Measurements from ENCODE around the gene ENHO.

ENHO gene

DNA sequence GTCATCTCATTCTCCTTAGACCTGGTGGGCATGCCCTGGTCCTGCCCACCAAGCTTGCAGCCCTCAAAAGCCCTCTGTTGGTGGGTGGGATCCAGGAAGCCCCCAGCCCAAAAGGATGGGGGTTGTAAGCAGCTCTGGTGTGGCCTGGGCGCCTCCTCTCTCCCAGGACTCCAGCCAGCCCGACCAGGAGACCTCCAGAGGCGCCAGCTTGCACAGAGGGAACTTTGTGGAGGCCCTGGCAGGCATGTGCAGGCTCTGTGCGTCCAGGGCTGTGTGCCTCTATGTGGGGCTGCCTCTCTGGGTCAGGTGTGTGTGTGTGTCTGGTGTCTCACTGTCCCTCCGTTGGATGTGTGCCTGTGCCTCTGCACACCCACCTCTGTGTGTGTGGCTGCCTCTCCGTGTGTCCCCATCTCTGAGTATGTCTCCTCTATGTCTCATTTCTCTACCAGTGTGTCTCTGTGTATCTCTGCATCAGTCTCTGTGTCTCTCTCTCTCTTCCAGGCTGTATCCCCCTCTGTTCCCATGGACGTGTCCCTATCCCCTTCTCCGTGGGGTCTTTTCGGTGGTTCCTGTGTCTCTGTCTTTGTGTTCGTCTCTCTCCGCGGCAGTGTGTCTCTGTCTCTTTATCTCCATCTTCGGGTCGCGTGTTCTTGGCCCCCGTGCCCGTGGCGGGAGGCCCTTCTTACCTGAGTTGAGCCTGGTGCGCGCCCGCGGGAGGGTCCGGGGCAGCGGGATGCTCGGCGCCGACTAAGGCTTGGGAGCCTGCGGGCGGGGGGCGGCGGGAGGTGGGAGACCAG, 501 bp downstream of the ENHO start:
- DNase-seq = no peak

- no peak for DNase-seq
Measured at GRCh38 chr9:34521406-34522045, 1.3 kb downstream of the ENHO start.

DNA sequence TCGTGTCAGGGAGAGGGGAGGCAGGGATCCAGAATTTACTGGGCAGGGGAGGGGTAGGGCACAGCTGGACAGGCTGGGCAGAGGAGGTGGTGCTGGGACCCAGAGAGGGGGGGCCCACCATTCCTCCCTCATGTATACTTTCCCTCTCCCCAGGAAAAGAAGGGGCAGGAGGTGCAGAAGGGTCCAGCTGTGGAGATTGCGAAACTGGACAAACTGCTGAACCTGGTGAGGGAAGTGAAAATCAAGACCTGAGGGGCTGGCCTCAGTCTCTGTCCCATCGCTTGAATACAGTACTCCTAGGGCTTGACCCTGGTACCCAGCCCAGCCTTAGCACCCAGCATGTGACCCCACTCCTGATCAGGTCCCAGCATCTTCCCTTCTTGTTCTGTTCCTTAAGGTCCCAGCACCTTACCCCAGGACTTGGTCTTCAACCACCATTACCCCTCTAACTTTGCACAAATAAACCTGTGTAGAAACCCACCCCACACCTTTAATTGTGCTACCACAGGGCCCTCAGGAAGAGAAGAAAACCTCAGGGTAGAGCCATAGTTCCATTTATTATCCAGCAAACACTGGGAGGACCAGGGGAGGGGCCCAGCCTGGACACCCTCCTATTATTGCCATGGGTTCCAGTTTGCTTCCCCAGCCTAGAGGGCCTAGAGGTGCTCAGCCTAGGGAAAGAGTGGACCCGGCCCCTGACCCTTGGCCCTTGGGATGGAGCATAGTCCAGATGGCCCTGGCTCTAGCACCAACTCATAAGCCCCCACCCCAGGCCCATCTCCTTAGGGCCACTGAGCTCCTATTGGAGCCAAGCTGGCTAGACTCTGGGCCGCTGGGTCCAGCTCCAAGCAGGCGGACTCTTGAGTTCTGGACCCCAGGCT, 2.0 kb downstream of the ENHO start:
- no peak for DNase-seq

- no peak for DNase-seq
Measured at GRCh38 chr9:34520096-34520495, 2.7 kb downstream of the ENHO start.

DNA sequence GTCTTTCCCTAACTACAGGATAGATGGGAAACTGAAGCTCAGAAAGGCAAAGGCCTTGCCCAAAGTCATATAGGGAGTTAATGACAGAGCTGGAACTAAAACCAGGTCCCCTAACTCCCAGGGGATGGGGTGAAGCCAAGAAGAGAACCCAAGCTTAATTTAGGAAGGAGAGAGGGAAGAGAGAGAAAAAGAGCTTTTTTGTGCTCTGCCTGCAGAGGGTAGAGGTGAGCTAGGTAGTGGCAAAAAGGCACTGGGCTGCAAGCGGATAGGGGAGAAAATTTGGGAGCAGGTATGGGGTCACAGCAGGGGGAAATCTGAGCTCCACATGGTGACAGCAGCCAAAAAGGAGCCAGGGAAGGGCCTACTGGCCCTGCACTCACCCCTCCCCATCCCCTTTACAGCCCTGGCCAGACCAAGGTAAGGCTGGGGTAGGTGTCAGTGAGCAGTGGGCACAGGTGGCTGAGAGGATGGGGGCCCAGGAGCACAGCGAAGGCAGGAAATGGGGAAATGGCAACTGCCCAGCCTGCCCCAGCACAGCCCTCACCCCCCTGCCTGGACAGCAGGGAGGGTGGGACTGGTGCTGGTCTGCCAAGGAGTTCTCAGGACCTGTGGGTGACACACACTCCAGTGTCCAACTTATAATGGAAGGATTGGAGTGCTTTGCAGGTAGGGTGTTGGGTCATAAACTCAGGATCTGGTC, 3.3 kb downstream of the ENHO start:
- no peak for DNase-seq

DNA sequence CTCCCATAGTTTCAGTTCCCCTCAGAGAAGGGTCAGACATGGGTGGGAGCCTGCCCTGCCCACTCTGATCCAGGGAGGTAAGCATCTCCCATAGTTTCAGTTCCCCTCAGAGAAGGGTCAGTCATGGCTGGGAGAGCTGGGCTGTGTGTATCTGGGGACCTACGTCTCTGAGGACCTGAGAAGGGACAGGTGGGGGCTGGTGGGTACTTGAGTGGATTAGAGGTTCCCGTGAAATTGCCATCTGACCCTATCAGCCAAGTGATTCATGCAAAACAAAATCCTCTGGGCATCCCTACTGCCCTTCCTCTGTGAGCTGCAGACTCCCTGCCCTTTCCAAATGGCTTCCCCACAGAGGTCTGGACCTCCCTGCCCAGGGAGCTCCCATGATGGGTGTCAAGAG, 3.9 kb downstream of the ENHO start:
- no peak for DNase-seq

- no peak for DNase-seq
Measured at GRCh38 chr9:34518110-34518616, 4.6 kb downstream of the ENHO start.

GRCh38 chr9:34517185-34517584, 5.6 kb downstream of the ENHO start:
- DNase-seq = no peak

DNA sequence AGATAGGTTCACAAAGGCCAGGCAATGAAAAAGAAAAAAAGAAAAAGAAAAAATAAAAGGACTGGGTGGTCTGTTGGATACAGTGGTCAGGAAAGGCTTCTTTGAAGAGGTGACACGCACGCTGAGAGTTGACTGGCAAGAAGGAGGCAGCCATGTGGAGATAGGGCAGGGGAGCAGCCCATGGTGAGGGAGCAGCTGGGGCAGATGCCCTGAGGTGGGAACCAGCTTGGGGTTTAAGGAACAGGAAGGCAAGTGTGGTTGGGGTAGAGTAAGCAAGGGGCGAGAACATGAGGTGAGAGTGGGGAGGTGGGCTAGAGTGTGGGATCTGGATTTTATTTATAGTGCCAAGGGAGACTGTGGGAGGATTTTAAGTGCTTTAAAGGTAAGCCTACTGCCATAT, 6.8 kb downstream of the ENHO start:
- DNase-seq = no peak

GRCh38 chr9:34514816-34515215, 8.0 kb downstream of the ENHO start:
- DNase-seq = no peak

- no peak for DNase-seq
Measured at GRCh38 chr9:34514401-34514800, 8.4 kb downstream of the ENHO start.

- DNase-seq = no peak
Measured at GRCh38 chr9:34513567-34514214, 9.1 kb downstream of the ENHO start.

GRCh38 chr9:34512131-34513078, 10.4 kb downstream of the ENHO start:
- no peak for DNase-seq

DNA sequence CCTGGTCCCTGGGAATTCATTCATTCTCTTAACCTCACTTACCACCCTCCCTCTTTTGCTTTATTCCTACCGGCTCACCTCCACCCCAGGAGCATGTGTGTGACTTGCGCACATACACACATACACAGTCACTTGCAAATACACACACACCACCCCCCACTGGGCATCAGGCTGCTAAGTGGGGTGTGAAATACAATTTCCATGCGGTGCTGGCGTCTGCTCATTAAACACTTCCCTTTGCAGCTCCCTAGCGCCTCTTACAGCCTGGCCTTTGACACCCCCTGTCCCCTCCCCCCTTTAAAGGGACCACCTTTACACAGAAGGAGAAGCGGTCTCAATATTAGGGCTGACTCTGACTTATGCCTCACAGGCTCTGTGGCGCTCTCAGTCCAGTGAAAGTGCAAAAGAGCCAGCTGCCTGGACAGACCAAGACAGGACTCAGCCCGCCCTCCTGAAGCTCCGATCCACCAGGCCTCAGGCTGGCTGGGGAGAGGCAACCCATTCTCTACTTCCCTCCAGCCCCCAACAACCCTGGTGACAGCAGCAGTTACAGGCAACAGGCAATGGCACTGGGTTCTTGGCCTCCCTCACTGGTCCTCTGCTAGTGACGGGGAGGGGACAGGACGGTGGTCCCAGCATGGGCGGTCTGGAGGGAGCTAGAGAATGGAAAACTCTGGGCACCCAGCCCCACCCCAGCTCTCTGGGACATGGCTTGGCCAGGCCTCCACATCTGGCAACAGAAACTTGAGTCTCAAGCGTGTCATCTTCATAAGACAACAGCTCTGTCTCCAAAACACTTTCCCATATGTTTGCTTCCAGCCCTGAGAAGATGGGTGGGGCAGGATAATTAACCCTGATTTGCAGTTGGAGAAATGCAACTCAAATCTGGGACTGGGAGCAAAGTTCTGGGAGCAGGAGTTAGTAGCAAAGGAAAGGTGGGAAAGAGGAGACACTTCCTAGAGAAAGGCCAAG, 12.0 kb downstream of the ENHO start:
- DNase-seq = no peak

DNA sequence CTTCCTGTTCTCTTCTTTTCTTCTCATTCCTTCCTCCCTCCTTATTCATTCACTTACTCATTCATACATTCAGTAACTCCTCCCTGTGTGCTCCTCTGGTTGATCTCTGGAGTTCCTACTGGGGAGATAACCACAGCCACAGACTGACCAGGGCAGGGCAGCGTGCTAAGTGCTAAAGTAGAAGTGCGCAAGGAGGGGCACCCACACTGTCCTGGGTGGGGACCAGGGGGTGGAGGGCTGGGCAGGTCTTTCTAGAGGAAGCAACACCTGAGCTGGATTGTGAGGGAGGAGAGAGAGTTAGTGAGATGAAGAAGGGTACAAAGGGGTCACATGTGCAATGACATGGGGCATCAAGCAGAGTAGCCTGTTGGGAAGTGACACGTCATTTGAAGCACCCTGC, 13.8 kb downstream of the ENHO start:
- DNase-seq = no peak

DNA sequence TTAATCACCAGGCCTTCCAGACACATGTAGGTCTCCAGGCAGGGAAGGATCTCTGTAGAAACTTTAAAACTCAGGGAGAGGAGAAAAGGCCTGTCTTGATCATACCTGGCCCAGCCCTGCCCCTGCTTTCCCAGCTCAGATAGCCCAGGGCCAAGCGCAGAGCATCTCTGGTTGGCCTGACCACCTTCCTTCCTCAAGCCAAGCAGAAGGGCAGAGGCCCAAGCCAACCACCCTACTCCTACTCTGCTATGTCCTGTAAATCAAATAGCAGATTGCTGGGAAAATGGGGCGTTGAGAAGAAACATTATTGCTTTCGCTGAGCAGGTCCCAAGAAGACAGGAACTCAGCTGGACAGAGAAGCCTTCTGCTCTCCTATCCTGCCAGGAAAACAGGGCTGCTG, 14.3 kb downstream of the ENHO start:
- DNase-seq = no peak

DNA sequence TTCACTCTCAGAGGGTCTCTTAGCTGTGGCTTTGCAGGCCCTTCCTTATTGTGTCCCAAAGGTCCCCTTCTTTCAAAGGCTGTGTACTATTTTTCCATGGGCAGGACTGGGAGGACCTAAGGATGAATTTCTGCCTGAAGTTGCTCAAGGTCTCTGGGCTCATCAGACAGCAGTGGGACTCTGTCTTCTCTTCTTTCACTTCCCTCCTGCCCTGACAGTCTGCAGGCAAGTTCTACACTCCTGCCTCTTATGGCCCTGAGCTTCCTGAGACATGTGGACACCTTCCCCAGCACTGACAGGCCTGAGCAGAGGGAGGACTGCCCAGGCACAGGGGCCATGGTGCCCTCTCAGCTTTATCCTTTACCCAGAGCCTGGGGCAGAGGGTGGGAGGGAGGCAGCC, 14.8 kb downstream of the ENHO start:
- no peak for DNase-seq

- DNase-seq = no peak
Measured at GRCh38 chr9:34507556-34507955, 15.2 kb downstream of the ENHO start.

DNA sequence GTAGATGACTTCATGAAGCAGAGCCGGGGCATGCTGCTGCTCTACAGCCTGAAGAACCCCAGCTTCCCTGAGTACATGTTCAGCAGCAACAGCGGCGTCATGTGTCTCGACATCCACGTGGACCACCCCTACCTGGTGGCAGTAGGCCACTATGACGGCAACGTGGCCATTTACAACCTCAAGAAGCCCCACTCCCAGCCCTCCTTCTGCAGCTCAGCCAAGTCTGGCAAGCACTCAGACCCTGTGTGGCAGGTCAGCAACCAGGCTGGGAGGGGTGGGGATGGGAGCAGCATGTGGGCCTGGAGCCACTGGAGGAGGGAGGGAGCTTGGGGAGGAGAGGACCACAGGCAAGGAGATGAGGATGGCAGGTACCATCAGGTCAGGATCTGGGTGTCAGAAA, 16.2 kb downstream of the ENHO start:
- DNase-seq = no peak

All from DMS153 (cell line).